IPS-15b (cell line): ENCODE results near the gene DCLRE1B.

Source experiments
- H3K27me3 ChIP-seq: one replicate; pipeline ENCODE4 v1.6.1; 2013; ENCODE audit warnings: low read length; ENCODE audit not compliant: control insufficient read depth, insufficient read depth
- H3K36me3 ChIP-seq: one replicate; pipeline ENCODE4 v1.6.1; 2013; ENCODE audit warnings: low read length; ENCODE audit not compliant: control insufficient read depth, insufficient read depth
- H3K4me1 ChIP-seq: one replicate; pipeline ENCODE4 v1.6.1; 2013; ENCODE audit warnings: mild to moderate bottlenecking, low read length; ENCODE audit not compliant: control insufficient read depth, insufficient read depth
- H3K4me3 ChIP-seq: one replicate; pipeline ENCODE4 v1.5.1; 2013; ENCODE audit warnings: low read depth, low read length
- H3K9ac ChIP-seq: one replicate; pipeline ENCODE4 v1.6.1; 2013; ENCODE audit warnings: low read depth, mild to moderate bottlenecking, low read length
- H3K9me3 ChIP-seq: one replicate; pipeline ENCODE4 v1.6.1; 2013; ENCODE audit warnings: mild to moderate bottlenecking, low read length; ENCODE audit not compliant: control insufficient read depth, insufficient read depth

DCLRE1B gene

GRCh38 chr1:113871597-113872113 lies 33.5 kb upstream of the DCLRE1B start, which contains the start of gene PTPN22:
Gene PTPN22 (minus strand): TSS chr1:113871712.
- Histone ChIP-seq H3K36me3 (no peaks in the 10 kb centered on the region), H3K9ac (no peak within 1 kb of the TSS), H3K4me1 (peaks cover 2% of the 10 kb centered on the region), H3K4me3 (no peak within 1 kb of the TSS), H3K9me3 (no peaks in the 10 kb centered on the region), H3K27me3 (no peaks in the 10 kb centered on the region)

GRCh38 chr1:113872219-113872935 lies 32.7 kb upstream of the DCLRE1B start:
- no peaks in the 10 kb centered on the region for H3K27me3 ChIP-seq
- H3K36me3 ChIP-seq, result no peaks in the 10 kb centered on the region
- peaks cover 2% of the 10 kb centered on the region for H3K4me1 ChIP-seq
- no peak overlapping the region for H3K9ac ChIP-seq
- no peak overlapping the region for H3K4me3 ChIP-seq
- no peaks in the 10 kb centered on the region for H3K9me3 ChIP-seq

- Histone ChIP-seq H3K9me3 (no peaks in the 10 kb centered on the region), H3K9ac (no peak overlapping the region), H3K4me1 (peaks cover 2% of the 10 kb centered on the region)
Observed at GRCh38 chr1:113874012-113874879, 30.9 kb upstream of the DCLRE1B start.

GRCh38 chr1:113875714-113876113 lies 29.4 kb upstream of the DCLRE1B start:
- Histone ChIP-seq H3K4me3 (no peak overlapping the region), H3K9ac (no peak overlapping the region), H3K4me1 (peaks cover 2% of the 10 kb centered on the region), H3K9me3 (no peaks in the 10 kb centered on the region), H3K36me3 (no peaks in the 10 kb centered on the region), H3K27me3 (no peaks in the 10 kb centered on the region)

More at GRCh38 chr1:113874012-113874879, 30.9 kb upstream of the DCLRE1B start:
- no peaks in the 10 kb centered on the region for H3K36me3 ChIP-seq
- no peaks in the 10 kb centered on the region for H3K27me3 ChIP-seq
- no peak overlapping the region for H3K4me3 ChIP-seq

GRCh38 chr1:113876176-113876575 lies 28.9 kb upstream of the DCLRE1B start:
- Histone ChIP-seq H3K27me3 (no peaks in the 10 kb centered on the region), H3K9me3 (no peaks in the 10 kb centered on the region), H3K9ac (no peak overlapping the region), H3K4me1 (peaks cover 2% of the 10 kb centered on the region), H3K36me3 (no peaks in the 10 kb centered on the region), H3K4me3 (no peak overlapping the region)

GRCh38 chr1:113879739-113880038 lies 25.4 kb upstream of the DCLRE1B start:
- Histone ChIP-seq H3K4me1 (no peaks in the 10 kb centered on the region), H3K4me3 (no peak overlapping the region), H3K9me3 (no peaks in the 10 kb centered on the region), H3K9ac (no peak overlapping the region), H3K36me3 (no peaks in the 10 kb centered on the region), H3K27me3 (no peaks in the 10 kb centered on the region)

- no peaks in the 10 kb centered on the region for H3K9me3 ChIP-seq
- no peak overlapping the region for H3K9ac ChIP-seq
- H3K36me3 ChIP-seq, result no peaks in the 10 kb centered on the region
- no peaks in the 10 kb centered on the region for H3K4me1 ChIP-seq
- H3K4me3 ChIP-seq, result no peak overlapping the region
- no peaks in the 10 kb centered on the region for H3K27me3 ChIP-seq
Observed at GRCh38 chr1:113881661-113882060, 23.5 kb upstream of the DCLRE1B start.

GRCh38 chr1:113886417-113887401 lies 18.4 kb upstream of the DCLRE1B start:
- Histone ChIP-seq H3K4me1 (no peaks in the 10 kb centered on the region), H3K36me3 (no peaks in the 10 kb centered on the region), H3K9me3 (no peaks in the 10 kb centered on the region), H3K9ac (no peak overlapping the region), H3K27me3 (no peaks in the 10 kb centered on the region), H3K4me3 (no peak overlapping the region)

- no peaks in the 10 kb centered on the region for H3K36me3 ChIP-seq
- no peak within 1 kb of the TSS for H3K9ac ChIP-seq
- H3K27me3 ChIP-seq, result no peaks in the 10 kb centered on the region
- H3K4me3 ChIP-seq, result no peak within 1 kb of the TSS
- H3K9me3 ChIP-seq, result no peaks in the 10 kb centered on the region
- H3K4me1 ChIP-seq, result no peaks in the 10 kb centered on the region
Observed at GRCh38 chr1:113887402-113888175, 17.5 kb upstream of the DCLRE1B start, which contains the start of gene BCL2L15. Gene BCL2L15 (minus strand): TSS chr1:113887581. CDS start chr1:113887375, 206 bp downstream.

- no peaks in the 10 kb centered on the region for H3K36me3 ChIP-seq
- no peak overlapping the region for H3K4me3 ChIP-seq
- H3K4me1 ChIP-seq, result no peaks in the 10 kb centered on the region
- H3K27me3 ChIP-seq, result no peaks in the 10 kb centered on the region
- no peaks in the 10 kb centered on the region for H3K9me3 ChIP-seq
- no peak overlapping the region for H3K9ac ChIP-seq
Observed at GRCh38 chr1:113890816-113891215, 14.3 kb upstream of the DCLRE1B start.
